IMR-90 (cell line): Measurements from ENCODE around the gene KAZN. TPM values are rescaled to one million over a fixed set of nuclear protein-coding genes. Genes with fewer than 3 reads are reported as not detected.

ENCODE experiments used
- ATAC-seq: fragments of 200-7000 bp; cut with Tn5 transposase; 2 replicates; pipeline ENCODE4 v1.9.1; 2020; ENCODE audit warnings: low read depth, mild to moderate bottlenecking, moderate library complexity
- BruUV-seq: library from RNA; stranded (reverse); fragments of 400-500 nt; replicated peaks from 2 replicates; lab custom pipeline; 2021; lab: Mats Ljungman, UMichigan
- CTCF ChIA-PET: fragments of 300-600 bp; formaldehyde crosslinking; extraction: SDS; loops from one replicate; lab custom pipeline; 2021; ENCODE audit warnings: antibody characterized with exemption; lab: Yijun Ruan, JAX
- POLR2A ChIA-PET: fragments of 300-600 bp; sonication (Branson Sonifier 250); formaldehyde crosslinking; loops from one replicate; lab custom pipeline; 2022; ENCODE audit warnings: antibody characterized with exemption; ENCODE audit not compliant: unreplicated experiment; lab: Charles Lee
- DNase-seq: peaks from one replicate; pipeline ENCODE4 v3.0.0; 2013
- H2AFZ ChIP-seq: replicated peaks from 2 replicates; pipeline ENCODE3; 2013; ENCODE audit warnings: low read length, mild to moderate bottlenecking; ENCODE audit not compliant: poor library complexity
- H2AK5ac ChIP-seq: 2 replicates; pipeline ENCODE4 v1.6.1; 2013; ENCODE audit warnings: low read depth, low read length, inconsistent platforms
- H2AK9ac ChIP-seq: replicated peaks from 2 replicates; pipeline ENCODE3; 2013; ENCODE audit warnings: mild to moderate bottlenecking, low read depth, low read length, moderate library complexity; ENCODE audit not compliant: poor library complexity
- H2BK120ac ChIP-seq: 2 replicates; pipeline ENCODE4 v1.6.1; 2013; ENCODE audit warnings: low read depth, low read length, inconsistent platforms
- H2BK15ac ChIP-seq: 3 replicates; pipeline ENCODE4 v1.6.1; 2013; ENCODE audit warnings: low read depth, low read length, inconsistent platforms
- H2BK20ac ChIP-seq: 2 replicates; pipeline ENCODE4 v1.6.1; 2013; ENCODE audit warnings: low read depth, mild to moderate bottlenecking, inconsistent platforms, low read length, moderate library complexity
- H2BK5ac ChIP-seq: 2 replicates; pipeline ENCODE4 v1.6.1; 2013; ENCODE audit warnings: mild to moderate bottlenecking, low read depth, low read length, inconsistent platforms; ENCODE audit not compliant: poor library complexity, severe bottlenecking
- H3K14ac ChIP-seq: replicated peaks from 2 replicates; pipeline ENCODE4 v1.6.1; 2013; ENCODE audit warnings: low read depth, low read length, inconsistent platforms
- H3K18ac ChIP-seq: 2 replicates; pipeline ENCODE4 v1.6.1; 2013; ENCODE audit warnings: low read depth, low read length, control low read depth
- H3K23ac ChIP-seq: 2 replicates; pipeline ENCODE4 v1.6.1; 2013; ENCODE audit warnings: low read depth, low read length, inconsistent platforms
- H3K27ac ChIP-seq: 2 replicates; pipeline ENCODE4 v1.5.1; 2013; ENCODE audit warnings: mild to moderate bottlenecking, control low read depth, low read length; ENCODE audit not compliant: insufficient read depth
- H3K27me3 ChIP-seq: 2 replicates; pipeline ENCODE4 v1.6.1; 2013; ENCODE audit warnings: low read length; ENCODE audit not compliant: control insufficient read depth, insufficient read depth
- H3K36me3 ChIP-seq: 2 replicates; pipeline ENCODE4 v1.6.1; 2013; ENCODE audit warnings: low read length, mixed read lengths; ENCODE audit not compliant: control insufficient read depth, insufficient read depth
- H3K4ac ChIP-seq: 2 replicates; pipeline ENCODE4 v1.6.1; 2013; ENCODE audit warnings: low read depth, low read length, inconsistent platforms
- H3K4me1 ChIP-seq: 2 replicates; pipeline ENCODE4 v1.6.1; 2013; ENCODE audit warnings: low read length, mixed read lengths; ENCODE audit not compliant: control insufficient read depth, insufficient read depth
- H3K4me2 ChIP-seq: 2 replicates; pipeline ENCODE4 v1.6.1; 2013; ENCODE audit warnings: low read depth, mild to moderate bottlenecking, control low read depth, low read length, moderate library complexity
- H3K4me3 ChIP-seq: 2 replicates; pipeline ENCODE4 v1.5.1; 2013; ENCODE audit warnings: low read depth, mild to moderate bottlenecking, control low read depth, low read length, moderate library complexity; ENCODE audit not compliant: insufficient read depth
- H3K56ac ChIP-seq: 2 replicates; pipeline ENCODE4 v1.6.1; 2013; ENCODE audit warnings: low read length, inconsistent platforms; ENCODE audit not compliant: insufficient read depth; ENCODE audit errors: extremely low read depth
- H3K79me1 ChIP-seq, 2 experiments: 2 replicates each; pipeline ENCODE4 v1.6.1; 2013; ENCODE audit warnings: low read length in 2 of 2, inconsistent platforms in 1 of 2, low read depth in 1 of 2
- H3K9ac ChIP-seq: 2 replicates; pipeline ENCODE4 v1.6.1; 2013; ENCODE audit warnings: low read depth, low read length, control low read depth
- H3K9me1 ChIP-seq: 2 replicates; pipeline ENCODE4 v1.6.1; 2013; ENCODE audit warnings: low read length, inconsistent platforms; ENCODE audit not compliant: insufficient read depth
- H3K9me3 ChIP-seq: 2 replicates; pipeline ENCODE4 v1.6.1; 2013; ENCODE audit warnings: low read length; ENCODE audit not compliant: control insufficient read depth, insufficient read depth
- H4K20me1 ChIP-seq: 2 replicates; pipeline ENCODE4 v1.6.1; 2013; ENCODE audit warnings: low read length, inconsistent platforms; ENCODE audit not compliant: insufficient read depth
- H4K5ac ChIP-seq: 2 replicates; pipeline ENCODE4 v1.6.1; 2013; ENCODE audit warnings: mild to moderate bottlenecking, low read depth, low read length, control low read depth
- H4K8ac ChIP-seq, 2 experiments: 2 replicates each; pipeline ENCODE4 v1.6.1; 2013; ENCODE audit warnings: low read depth in 2 of 2, low read length in 2 of 2, control low read depth in 1 of 2, inconsistent platforms in 1 of 2
- H4K91ac ChIP-seq: 2 replicates; pipeline ENCODE4 v1.6.1; 2013; ENCODE audit warnings: low read depth, low read length, inconsistent platforms; ENCODE audit not compliant: insufficient read depth
- BHLHE40 ChIP-seq: fragments of 150-350 bp; IDR thresholded peaks from 2 replicates; pipeline ENCODE4 v1.6.1; 2016; ENCODE audit warnings: mild to moderate bottlenecking, low read depth, low read length
- CEBPB ChIP-seq: IDR thresholded peaks from 2 replicates; pipeline ENCODE4 v1.6.1; 2012; ENCODE audit warnings: low read depth, low read length, improper control_type of control experiment
- CHD1 ChIP-seq: IDR thresholded peaks from 2 replicates; pipeline ENCODE4 v1.6.1; 2012; ENCODE audit warnings: low read depth, low read length, improper control_type of control experiment
- CTCF ChIP-seq: conservative IDR thresholded peaks from 2 replicates; pipeline ENCODE4 v1.5.1; 2012; ENCODE audit warnings: mild to moderate bottlenecking, low read depth, low read length, improper control_type of control experiment
- ELK1 ChIP-seq: fragments of 150-350 bp; IDR thresholded peaks from 2 replicates; pipeline ENCODE4 v1.6.1; 2016; ENCODE audit warnings: low read depth, mild to moderate bottlenecking, low read length, moderate library complexity, borderline replicate concordance
- FOS ChIP-seq: fragments of 150-350 bp; IDR thresholded peaks from 2 replicates; pipeline ENCODE4 v1.6.1; 2016; ENCODE audit warnings: low read depth, low read length
- MAFK ChIP-seq: IDR thresholded peaks from 2 replicates; pipeline ENCODE4 v1.6.1; 2012; ENCODE audit warnings: low read depth, low read length, improper control_type of control experiment
- MAZ ChIP-seq: IDR thresholded peaks from 2 replicates; pipeline ENCODE4 v1.6.1; 2012; ENCODE audit warnings: low read depth, mild to moderate bottlenecking, low read length, improper control_type of control experiment, moderate library complexity, borderline replicate concordance
- MXI1 ChIP-seq: IDR thresholded peaks from 2 replicates; pipeline ENCODE4 v1.6.1; 2012; ENCODE audit warnings: low read depth, mild to moderate bottlenecking, low read length, moderate library complexity, borderline replicate concordance
- NFE2L2 ChIP-seq: fragments of 150-350 bp; IDR thresholded peaks from 2 replicates; pipeline ENCODE4 v1.6.1; 2016; ENCODE audit warnings: low read depth, mild to moderate bottlenecking, low read length
- POLR2A ChIP-seq: IDR thresholded peaks from 2 replicates; pipeline ENCODE4 v1.6.1; 2012; ENCODE audit warnings: mild to moderate bottlenecking, low read depth, low read length
- RAD21 ChIP-seq: IDR thresholded peaks from 2 replicates; pipeline ENCODE4 v1.6.1; 2012; ENCODE audit warnings: low read length, improper control_type of control experiment
- RCOR1 ChIP-seq: IDR thresholded peaks from 2 replicates; pipeline ENCODE4 v1.6.1; 2012; ENCODE audit warnings: mild to moderate bottlenecking, low read length, improper control_type of control experiment; ENCODE audit not compliant: insufficient replicate concordance
- RFX5 ChIP-seq: IDR thresholded peaks from 2 replicates; pipeline ENCODE4 v1.8.0; 2012; ENCODE audit warnings: low read depth, mild to moderate bottlenecking, low read length, moderate library complexity
- SMC3 ChIP-seq: fragments of 150-350 bp; IDR thresholded peaks from 2 replicates; pipeline ENCODE4 v1.6.1; 2016; ENCODE audit warnings: low read depth, mild to moderate bottlenecking, antibody characterized with exemption, low read length, moderate library complexity
- USF2 ChIP-seq: fragments of 150-350 bp; IDR thresholded peaks from 2 replicates; pipeline ENCODE4 v1.6.1; 2017; ENCODE audit warnings: mild to moderate bottlenecking, antibody characterized with exemption, low read length, low read depth
- WGBS, 2 experiments: methylation state at CpG; one replicate each; pipeline versions ENCODE4 v1.1.5 to v1.1.7; 2013; ENCODE audit warnings: missing lambda C conversion rate in 2 of 2; ENCODE audit not compliant: insufficient read length in 1 of 2; ENCODE audit errors: extremely low coverage in 2 of 2; 5-methylcytosine and 5-hydroxymethylcytosine counted together
- dilution Hi-C: fragments of 300-500 bp; cut with HindIII; formaldehyde crosslinking; loops from one replicate; pipeline ENCODE4 v1.14.3; 2018; ENCODE audit warnings: low sequenced_read_pairs; ENCODE audit not compliant: unreplicated experiment
- in situ Hi-C: fragments of 300-500 bp; cut with MboI; formaldehyde crosslinking; loops from 3 replicates; pipeline ENCODE4 v1.14.3; 2019; ENCODE audit warnings: low sequenced_read_pairs, inconsistent platforms, mixed read lengths
- intact Hi-C: fragments of 100-400 bp; cut with micrococcal nuclease; formaldehyde crosslinking; loops from 2 replicates; pipeline ENCODE4 v1.10.0; 2022
- polyA plus RNA-seq, 3 experiments: library from polyadenylated mRNA; depleted of rRNA; stranded (reverse); fragments of >200 nt; gene quantifications; 2 replicates each; pipeline ENCODE4 v1.2.3, GENCODE V29; 2012; ENCODE audit warnings: low replicate concordance in 1 of 3
- total RNA-seq: library from RNA; depleted of rRNA; stranded (reverse); fragments of >200 nt; gene quantifications from 2 replicates; pipeline ENCODE4 v1.2.3, GENCODE V29; 2012

The KAZN gene
- total and polyA plus RNA-seq, 2 of the 4 experiments (the other 2 are of a cell fraction), result 5.2 to 10.5 TPM

GRCh38 chr1:15063346-15063745 is 464.9 kb downstream of the KAZN start:
- dilution Hi-C loops (no loop called here), intact Hi-C loops (no loop called here), in situ Hi-C loops (no loop called here)
- Histone ChIP-seq H4K5ac (no peak overlapping the region), H3K27ac (no peak overlapping the region), H3K79me1 (no peaks in the 10 kb centered on the region), H2AK9ac (no peak overlapping the region), H3K4me3 (no peak overlapping the region), H2BK5ac (no peak overlapping the region), H3K18ac (no peak overlapping the region), H2AFZ (no peak overlapping the region), H3K4ac (no peak overlapping the region), H2BK120ac (no peak overlapping the region), H3K36me3 (peaks cover 55% of the 10 kb centered on the region), H3K4me2 (no peak overlapping the region), H2BK15ac (no peak overlapping the region), H4K8ac (no peak overlapping the region), H2AK5ac (no peak overlapping the region), H3K14ac (no peak overlapping the region), H4K91ac (no peak overlapping the region), H4K20me1 (no peaks in the 10 kb centered on the region; the same call in 1 of the 2 replicates), H3K23ac (no peak overlapping the region), H3K27me3 (no peaks in the 10 kb centered on the region), H3K9me3 (peaks cover 6% of the 10 kb centered on the region), H3K9ac (no peak overlapping the region), H3K9me1 (peaks cover 3% of the 10 kb centered on the region; the same call in 1 of the 2 replicates), H2BK20ac (no peak overlapping the region), H3K4me1 (no peaks in the 10 kb centered on the region), H3K56ac (no peak overlapping the region)
- POLR2A ChIA-PET, result no interaction called here
- TF ChIP-seq RFX5, result no peak
- no peak for TF ChIP-seq FOS
- no peak for TF ChIP-seq BHLHE40
- TF ChIP-seq CHD1, result no peak
- TF ChIP-seq MXI1, result no peak
- no peak for TF ChIP-seq USF2
- no peak for TF ChIP-seq RCOR1
- no peak for TF ChIP-seq SMC3
- TF ChIP-seq POLR2A, result no peak
- no peak for TF ChIP-seq MAFK
- no peak for TF ChIP-seq ELK1
- TF ChIP-seq CEBPB, result no peak
- no peak for TF ChIP-seq MAZ
- no peak for TF ChIP-seq CTCF
- TF ChIP-seq NFE2L2, result no peak
- no peak for TF ChIP-seq RAD21
- no peak for DNase-seq
- CTCF ChIA-PET, result no interaction called here
- ATAC-seq, result no peak
- no TSS peak for BruUV-seq
- WGBS, 2 experiments, result 86% methylated on average over 4 of the region's 7 CpGs; no CpG with 5 or more reads in 1 of the 2 experiments
